ENCODE measurements around the gene THSD7A.

The THSD7A gene

DNA sequence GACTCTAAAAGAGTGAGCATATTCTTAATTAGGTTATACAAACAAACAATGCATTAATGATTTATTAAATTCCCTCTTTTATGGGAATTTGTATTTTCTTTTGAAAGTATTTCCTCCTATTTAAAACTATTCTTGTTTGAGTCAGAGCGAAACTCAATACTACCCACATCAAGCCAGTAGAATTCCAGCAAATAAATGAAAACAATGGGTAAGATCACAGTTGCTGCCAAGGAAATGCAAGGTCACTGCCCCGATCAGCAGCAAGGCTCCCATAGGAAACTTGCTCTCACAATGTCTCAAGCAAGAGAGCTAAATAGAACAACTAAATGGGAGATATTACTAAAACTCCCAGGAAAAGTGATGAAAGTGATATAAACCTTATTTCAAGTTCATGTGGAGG, 206.3 kb downstream of the THSD7A start:
- no peak for DNase-seq

DNA sequence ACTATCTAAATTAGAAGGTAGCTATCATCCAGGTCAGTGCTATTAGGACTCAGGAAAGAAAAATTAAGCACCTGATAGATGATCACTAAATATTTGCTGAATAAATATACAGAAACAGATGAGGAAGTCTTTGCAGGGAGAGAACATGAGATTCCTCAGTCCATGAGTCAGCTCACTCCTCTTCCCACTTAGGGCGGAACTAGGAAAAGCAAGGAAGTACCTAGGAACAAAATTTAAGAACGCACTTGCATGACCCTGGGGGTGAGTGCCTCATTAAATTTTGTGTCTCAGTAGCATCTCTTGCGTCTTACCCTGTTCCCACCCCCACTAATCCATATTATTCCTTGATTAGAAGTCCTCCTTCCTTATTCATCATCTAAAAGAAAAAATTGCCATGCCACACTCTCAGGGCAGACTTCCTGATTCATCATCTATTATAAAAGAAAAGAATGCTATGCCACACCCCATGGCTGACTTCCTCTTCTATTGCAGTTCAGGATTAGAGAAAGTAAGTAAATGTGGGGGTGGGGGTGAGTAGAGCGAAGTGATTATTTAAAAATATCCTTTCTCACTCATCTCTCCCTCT, 208.8 kb downstream of the THSD7A start:
- DNase-seq = no peak

DNA sequence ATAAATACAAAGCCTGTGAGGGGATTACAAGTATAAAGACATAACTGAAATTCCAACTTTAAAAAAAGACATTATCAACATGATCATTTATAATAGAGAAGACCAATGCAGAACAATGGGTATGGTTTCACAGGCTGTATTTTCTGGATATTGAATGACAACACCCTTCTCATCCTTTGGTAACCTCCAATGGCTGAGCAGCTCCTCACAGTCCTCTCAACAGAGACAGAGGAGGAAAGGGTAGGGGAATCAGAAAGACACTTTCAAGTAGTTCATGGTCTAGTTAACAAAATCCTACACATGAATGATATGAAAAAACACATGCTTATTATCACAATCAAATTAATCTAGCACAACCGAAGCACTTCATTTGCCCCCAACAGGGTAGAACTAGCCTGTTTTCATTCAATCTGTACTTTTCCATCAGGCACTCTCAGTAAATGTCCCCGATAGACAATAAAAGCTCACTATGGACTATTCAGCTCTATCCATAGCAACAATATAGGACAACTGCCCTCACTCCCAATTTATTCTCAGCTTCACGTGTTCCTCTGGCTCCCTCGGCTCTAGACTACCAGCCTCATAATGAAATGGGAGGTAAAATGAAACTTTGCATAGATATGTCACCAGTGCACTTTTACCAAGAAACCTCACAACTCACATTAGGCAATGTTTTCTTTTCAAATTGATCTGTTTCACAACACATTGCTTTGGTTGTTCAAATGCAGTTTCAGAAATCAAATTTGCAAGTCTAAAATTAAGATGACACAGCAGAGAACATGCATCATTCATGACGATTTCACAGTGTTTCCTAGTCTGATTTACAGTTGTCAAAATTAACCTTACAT, 211.4 kb downstream of the THSD7A start:
- DNase-seq = no peak

DNA sequence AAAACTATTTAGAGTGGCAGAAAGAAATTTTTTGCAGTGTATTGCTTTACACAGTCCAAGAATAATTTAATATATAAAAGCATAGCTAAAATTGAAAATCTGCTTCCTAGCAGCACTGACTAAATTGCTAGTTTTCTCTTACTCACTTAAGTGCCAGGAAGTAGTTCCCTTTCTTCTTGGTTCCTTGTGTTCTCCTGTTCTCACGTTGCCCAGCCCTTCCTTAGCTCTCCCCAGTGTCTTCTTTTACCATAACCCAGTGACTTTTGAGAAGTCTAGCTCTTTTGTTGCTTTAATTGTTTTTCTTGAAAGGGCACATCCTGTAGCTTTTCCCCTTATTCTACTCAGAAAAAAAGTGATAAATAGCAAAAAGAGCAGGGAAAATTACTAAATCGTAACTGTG, 215.5 kb downstream of the THSD7A start:
- no peak for DNase-seq

DNA sequence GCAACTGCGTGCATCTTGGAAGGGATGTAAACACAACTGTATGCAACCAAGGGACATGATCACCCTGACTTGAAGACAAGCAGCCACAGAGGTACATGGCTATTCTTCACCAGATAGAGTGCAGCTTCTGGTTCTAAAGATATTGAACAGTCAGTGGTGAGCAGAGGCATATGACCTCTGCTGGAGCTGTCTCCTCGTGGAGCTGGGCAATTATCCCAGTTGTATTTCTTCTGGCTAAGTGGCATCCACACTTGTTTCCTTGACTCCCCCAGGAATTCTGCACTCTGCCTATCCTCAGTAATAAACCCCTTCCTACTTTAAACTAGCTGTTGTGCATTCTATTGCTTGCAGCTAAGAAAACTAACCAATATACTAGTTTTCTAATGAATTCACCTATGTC, 216.8 kb downstream of the THSD7A start:
- DNase-seq = no peak

DNA sequence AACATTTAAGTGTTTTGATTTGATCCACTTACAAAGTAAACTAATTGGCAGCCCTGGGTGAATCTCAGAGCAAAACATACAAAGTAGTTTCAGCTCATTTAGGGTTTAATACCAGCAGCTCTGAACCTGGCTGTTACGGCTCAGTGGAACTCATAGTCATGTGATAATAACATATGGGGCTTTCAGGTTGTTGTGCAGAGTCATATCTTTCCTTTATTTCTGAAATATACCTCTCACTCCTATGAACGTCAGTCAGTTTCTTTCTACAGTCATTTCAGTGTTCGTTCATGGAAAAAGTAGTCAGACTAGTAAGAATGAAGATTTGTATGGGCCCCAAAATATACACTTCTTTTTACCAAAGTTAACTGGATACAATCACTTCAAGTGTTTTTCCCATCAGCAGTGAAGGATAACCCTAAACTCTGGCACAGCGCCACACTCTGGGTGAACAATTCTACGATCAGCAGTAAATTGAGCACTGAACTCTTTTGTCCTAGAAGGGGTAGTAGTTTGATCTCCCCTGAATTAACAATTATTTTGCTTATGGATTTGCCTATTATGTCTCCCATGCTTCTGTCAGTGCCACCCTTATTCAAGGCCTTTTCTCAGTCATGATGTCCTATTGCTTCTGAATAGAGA, 218.6 kb downstream of the THSD7A start:
- DNase-seq = no peak

DNA sequence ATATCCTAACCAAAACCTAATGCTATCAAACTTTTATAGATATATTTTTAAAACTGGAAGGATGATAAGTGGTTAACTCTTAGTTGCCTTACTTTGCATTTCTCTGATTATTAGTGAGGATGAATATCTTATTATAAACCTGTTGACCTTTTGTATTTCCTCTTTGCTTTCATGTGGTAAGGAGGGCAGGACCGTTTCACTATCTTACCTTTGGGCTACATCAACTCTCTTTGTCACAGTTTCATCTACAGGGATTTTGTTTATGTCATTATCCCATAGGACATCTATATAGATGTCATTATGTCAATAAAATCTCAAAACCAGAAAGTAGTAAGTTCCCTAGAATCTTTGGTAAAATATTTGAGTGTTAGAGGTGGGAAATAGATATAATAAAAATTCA, 219.3 kb downstream of the THSD7A start:
- no peak for DNase-seq

DNA sequence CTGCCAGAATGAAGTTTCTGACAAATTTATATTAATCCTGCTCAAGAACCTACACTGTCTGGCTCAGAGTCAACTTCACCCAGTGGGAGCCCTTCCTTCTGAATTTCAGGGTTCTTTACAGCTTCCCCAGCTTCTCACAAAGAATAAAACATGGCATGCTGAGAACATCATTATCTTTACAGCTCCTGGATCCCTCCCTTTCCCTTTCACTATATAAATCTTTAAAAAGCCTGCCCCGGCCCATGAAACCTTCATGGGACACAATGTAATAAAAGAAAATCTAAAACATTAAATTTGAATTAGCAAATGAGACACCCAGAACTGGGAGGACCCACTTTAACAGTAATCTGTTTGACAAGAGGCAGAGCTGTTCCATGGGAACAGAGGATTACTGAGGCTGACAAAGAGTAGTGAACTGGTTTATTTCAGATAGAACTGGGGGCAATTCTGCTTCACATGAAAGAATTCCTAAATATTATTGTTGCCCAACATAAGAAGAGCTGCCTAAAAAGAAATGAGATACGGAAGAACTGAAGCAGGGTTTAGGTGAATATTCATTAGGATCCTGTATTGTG, 222.8 kb downstream of the THSD7A start:
- no peak for DNase-seq

DNA sequence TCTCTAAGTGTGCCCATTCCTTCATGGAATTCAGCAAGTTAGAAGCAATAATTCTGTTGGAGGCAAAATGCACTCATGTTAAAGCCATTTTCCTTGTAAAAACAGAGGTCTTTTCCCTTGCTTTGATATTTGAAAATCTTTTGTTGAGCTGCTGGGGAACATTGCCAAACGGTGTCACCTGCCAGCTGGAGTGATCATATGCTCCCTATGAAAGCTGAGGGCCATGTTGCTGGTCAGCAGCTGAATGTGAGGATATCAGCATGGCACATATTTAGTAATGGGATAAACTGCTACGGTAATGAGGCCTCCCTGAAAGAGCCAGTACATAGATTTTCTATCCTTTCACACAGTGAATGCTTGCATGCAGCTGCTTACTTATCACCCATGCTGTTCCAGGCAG, 224.3 kb downstream of the THSD7A start:
- no peak for DNase-seq

DNA sequence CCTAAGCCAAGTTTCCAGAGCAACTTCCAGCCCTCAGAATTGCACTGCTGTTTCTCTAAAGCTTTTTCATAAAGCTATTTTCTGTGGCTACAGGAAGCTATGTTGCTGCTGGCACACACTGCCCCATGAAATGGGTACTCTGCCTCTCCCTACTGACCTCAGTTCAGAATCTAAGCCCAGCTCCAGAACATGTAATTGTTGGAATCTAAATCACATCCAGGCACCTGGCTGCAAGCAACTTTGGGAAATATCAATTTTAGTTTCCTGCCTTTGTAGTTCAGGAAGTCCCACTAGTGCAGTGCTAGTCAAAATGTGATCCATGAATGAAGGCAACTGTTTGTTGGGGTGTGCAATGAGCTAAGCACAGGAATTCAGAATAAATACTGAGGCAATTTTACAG, 226.2 kb downstream of the THSD7A start:
- no peak for DNase-seq

DNA sequence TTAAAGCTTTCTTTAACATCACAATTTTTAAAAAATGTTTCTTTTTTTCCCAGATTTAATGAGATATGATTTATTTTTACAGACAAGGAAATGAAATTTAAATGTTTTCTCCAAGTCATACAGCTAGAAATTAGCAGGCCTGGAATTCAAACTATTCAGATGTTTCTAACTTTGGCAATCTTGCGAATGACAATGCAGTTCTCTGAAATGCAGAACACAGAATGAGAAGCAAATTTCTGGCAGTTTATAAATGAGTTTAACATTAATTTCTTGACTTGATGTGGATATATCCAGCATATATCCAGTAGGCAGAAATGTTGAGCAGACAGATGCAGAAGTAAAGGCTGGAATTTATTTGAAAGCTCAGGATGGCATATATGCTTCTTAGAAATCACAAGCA, 227.5 kb downstream of the THSD7A start:
- DNase-seq = no peak

DNA sequence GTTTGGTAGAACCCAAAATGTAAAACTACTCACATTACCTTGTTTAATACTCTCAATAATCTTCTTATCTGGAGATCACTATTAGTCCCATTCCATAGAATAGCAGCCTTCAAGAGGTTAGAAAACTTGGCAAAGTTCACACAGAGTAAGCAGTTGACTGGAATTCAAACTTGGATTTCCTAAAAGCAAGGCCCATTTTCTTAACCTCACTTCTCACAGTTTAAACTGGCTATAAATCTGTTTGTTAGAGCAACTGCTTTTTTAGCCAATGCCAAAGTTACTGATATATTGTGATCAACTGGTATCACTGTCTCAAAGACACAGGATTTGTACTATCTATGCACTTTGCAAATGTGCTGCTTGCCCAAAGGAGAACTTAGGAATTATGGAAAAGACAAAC, 230.2 kb downstream of the THSD7A start:
- no peak for DNase-seq

DNA sequence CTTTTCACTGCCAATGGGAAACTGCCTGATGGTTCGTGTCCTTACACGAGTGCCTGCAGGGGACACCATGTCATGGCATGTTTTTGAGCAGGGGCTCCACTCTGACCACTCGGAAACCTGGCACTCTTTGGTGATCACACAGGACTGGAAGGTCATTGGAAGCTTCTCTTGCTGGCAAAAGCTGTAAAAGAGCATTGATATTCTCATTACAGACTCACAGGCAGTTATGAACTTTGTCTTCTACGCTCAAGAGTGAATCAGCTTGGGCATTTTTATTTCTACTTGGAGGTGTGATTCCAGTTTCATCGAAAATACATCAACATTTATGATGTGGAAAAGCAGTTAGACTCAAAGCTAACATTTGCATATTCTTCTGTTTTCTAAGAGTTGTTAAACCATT, 238.7 kb downstream of the THSD7A start:
- no peak for DNase-seq

DNA sequence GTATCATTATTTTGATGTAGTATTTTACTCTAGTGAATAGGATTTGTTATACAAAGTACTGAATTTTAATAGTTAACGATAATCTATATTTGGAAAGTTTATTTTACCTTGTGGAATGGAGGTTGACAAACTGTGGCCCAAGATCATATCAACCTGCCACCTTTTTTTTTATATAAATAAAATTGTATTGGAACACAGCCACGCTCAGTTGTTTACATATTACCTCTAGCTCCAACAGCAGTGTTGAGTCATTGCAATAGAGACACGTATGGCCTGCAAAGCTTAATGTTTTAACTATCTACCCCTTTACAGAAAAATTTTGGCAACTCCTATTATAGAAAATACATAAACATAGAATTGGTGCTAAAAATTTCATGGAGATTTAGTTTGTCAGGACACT, 239.3 kb downstream of the THSD7A start:
- no peak for DNase-seq

DNA sequence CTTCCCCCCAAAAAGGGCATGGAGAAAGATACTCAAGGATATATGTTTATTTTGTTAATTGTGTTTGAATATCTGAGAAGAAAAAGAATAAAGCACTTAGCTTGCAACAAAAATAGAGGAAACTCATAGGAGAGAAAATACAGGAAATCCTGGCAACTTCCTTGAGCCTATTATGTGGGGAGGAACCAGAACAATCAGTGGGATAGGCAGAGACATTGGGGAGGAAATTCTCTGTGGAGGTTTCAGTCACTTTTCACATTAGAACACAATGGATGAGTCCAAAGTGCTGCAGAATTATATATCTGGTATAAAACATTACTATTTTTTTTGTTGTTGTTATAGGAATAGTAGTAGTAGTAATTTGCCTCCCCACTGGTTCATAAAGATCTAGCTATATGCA, 240.1 kb downstream of the THSD7A start:
- no peak for DNase-seq

DNA sequence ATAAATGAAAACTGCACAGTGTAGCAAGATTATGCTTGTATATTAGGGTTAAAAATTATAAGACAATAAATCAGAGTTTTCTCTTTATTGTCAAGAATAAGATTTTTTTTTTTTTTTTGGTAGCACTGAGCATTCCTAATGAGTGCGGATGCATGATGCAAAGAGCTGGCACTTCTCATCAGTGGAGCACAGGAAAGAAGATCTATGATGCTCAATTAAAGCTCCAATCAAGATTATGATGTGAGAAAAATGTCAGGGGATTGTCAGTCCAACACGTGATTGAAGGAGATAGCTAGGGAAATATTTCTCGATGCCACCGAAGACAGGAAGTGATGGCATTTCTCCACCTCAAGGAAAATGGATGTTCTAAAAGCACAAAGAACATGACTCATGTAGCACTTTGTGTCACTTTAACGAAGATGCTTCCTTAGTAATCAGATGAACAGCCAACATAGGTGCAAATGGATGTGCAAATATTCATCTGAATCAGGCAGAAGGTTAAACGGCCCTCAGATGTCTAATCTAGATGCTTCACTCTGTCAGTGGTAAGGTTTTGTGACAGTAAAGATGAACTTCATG, 240.9 kb downstream of the THSD7A start:
- no peak for DNase-seq

DNA sequence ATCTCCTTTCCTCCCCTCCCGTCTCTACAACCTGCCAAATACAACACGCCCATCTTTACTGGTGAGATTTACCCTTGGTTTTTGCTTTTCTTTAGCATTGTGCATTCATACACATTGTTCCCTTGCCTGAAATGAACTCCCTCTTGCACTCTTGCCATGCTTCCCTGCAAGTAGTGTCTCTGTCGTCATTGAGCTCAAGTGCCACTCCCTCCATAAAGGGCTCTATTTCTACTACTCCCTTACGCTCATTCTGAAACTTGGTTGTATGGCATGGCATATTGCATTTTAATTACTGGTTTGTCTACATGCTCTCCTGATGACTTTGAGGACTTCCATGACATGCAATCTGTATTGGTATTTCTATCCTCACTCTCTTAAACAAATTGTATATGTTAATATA, 242.7 kb downstream of the THSD7A start:
- no peak for DNase-seq

DNA sequence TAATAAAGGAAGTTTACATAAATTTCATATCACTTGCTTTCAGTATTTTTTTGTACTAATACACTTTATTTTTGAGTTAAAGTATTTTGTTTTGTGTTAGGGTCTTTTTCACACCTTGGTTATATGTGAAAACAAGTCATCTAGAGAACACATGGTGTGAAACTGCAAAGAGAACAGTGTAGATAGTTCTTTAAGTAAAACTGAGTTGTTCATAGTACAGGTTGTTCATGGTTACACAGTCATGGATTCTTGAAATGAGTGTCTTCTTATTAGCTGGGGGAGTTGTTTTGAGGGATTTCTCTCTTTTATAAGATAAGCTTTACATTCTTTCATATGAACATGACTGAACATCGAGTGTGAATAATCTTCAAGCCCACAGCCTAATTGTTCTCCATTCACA, 244.2 kb downstream of the THSD7A start:
- DNase-seq = no peak

DNA sequence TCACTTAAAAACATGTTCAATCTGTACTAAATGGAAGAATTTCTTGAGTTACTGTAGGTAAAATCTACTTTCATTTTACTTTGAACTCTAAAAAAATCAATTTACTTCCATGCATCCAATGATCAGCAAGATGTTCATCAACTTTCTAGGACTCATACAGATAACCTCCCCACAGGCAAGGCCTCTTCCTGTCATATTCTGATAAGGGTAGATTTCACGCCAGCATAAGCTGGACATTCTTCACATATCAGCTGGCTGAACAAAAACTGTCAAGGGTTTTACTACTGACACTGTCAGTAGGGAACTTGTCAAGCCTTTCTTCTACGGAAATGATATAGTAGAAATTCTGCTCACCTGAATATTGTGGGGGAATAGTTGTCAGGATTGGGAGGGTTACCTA, 244.9 kb downstream of the THSD7A start:
- no peak for DNase-seq

DNA sequence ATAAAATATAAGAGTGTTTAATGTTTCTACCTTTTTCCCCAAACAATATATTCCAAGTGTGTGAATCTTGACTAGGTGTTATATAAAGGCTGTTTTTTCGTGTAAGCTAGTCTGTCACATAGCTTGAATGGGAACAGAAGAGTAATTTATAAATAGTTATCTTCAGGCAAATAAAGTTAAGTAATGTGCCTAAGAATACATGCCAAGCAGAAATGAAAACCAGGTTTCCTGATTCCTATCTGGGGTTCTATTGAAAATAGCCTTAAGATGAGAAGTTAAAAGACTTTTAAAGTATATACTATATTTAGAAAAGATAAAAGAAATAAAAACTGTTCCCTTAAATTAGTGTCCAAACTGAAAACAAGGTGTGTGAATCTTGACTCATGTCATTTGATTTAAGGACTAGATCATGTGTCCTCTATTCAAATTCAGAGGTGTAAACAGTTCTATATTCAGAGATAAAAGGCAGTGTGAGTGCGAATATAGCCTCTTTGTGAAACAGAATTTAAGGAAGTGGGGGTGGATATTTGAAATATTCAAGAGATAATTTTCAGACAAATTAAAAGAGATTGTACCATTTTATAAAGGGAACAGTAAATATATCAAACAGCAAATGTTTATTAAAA, 247.5 kb downstream of the THSD7A start:
- no peak for DNase-seq

DNA sequence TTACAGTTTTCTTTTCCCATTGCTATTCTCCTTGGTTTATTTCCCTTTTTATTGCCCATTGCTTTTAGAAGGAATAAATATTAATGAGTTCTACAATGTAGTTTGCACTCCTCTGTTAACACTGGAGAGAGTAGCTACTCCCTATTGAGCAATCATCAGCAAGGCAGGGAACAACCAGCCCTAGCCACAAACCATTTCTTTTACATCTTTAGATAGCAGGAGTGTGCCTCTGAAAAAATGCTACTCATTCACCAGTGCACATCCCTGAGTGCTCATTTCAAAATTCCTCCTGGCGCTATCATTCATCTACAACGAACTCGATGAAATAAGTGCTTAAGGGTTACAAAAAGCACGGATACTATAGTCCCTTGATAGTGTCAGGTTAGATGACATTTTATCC, 252.9 kb downstream of the THSD7A start:
- DNase-seq = no peak

DNA sequence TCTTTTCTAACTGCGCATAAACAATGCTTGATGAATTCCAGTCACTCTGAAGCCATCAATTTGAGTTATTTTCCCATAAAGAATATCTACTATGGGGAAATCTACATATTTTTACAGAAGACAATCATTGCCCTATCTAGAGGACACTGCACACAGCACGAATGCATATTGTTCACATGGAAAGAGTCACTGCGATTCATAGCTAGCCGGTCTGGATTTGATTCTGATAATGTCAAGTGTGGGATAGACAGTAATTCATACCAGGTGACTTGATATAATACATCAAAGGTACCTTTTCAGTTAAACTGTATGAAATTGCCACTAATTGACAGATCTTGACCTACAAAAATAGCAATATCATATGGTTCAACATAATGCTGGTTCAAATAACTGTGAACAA, 255.7 kb downstream of the THSD7A start:
- DNase-seq = no peak

DNA sequence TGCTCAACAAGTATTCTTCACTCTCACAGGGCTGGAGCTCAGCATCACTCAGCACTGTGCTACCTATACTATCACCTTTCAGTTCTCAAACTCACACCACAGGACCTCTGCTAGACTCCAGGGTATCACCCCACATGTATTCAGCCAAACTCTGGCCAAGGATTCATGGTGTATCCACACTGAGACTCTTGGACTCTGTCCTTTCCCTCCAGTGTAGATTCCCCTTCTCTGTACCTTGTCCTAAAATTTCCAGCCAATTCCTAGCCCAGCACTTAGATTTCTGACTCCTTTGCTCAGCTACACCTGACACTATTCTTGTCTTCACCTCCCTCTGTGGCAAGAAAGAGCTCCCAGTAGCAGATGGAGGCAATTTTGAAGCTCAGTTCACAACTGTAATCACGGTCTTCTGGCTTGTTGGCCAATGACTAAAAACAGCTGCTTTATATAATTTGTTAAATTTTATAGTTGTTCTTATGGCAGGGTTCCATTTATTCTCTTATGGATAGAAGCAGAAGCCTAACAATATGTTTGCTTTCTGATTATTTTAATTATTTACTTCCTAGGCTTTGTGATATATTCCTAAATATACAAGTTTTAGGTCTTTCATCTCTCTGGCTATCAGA, 258.8 kb downstream of the THSD7A start:
- no peak for DNase-seq
